SIG-M5 (cell line): ENCODE data around the gene SLC7A14.

ENCODE experiments used
- DNase-seq: peaks from one replicate; lab custom pipeline; 2025; lab: John Stamatoyannopoulos, UW

Gene SLC7A14

DNA sequence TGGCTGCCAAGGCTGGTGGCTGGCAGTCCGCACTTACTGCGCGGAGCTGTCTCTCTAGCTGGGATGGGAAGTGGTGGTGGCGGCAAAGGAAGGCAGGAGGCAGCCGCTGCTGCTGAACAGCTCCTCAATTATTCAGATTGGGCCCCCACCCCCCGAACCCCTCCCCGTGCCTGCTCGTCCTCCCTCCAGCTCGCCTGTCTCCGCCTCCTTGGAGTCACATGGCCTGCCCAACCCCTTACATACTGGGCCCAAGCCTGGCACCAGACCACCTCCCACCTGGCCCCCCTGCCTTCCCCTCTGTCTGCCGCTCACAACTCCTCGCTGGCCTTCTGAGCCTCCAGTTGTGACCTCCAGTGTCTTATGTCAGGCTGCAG lies at the start of gene SLC7A14:
Gene SLC7A14 (minus strand): TSS at position 139 of the 374 bp plus-strand sequence. CDS start 59,139 bp downstream, outside the sequence.
- no peak for DNase-seq

DNA sequence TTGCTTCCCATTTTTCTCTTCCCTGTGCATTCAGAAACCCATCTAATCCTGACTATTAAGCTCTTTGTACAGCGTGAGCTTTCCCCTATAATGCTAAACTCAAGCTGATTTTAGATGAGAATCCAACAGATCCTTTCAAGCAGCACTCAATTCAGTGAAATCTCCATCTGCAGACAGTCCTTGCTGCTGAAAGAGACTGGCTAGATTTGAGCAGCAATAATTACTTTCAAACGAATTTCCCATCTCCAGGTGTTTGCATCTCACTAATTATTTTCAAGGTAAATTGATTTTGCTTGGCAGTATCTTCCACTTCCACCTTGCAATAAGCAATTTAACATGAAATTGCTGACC lies 49.5 kb upstream of the SLC7A14 start:
- DNase-seq = no peak

DNA sequence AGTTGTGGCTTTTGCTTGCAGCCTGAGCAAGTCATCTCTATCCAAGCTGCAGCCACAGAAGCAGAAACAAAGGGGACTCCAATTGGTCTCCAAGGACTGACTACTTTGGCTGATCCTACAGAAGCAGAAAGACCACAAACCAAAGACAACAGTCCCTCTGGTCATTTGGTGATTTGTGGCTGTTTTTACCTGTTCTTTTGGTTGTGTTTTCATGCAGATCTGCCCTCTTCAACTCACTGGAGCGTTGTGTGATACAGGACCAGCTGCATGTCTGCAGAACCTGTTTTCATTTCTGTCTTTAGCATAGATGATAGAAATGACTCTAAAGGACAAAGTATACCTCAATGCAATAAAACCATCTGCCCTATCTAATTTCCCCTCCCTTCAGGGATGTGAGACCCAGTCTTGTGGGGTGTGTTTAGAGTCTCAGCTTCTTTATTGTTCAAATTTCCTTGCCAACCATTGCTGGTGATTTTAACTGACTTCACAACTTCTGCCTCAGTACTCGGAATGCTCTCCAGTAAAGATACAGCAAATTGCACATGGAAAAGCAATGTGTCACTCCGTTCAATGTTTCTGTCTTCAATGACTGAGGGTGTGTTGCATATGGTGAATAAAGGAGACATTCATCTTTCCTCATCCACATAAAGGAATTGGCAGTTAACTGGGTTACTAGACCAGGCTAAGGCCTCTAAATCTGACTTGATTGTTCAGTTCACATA lies 48.9 kb upstream of the SLC7A14 start:
- DNase-seq = no peak

DNA sequence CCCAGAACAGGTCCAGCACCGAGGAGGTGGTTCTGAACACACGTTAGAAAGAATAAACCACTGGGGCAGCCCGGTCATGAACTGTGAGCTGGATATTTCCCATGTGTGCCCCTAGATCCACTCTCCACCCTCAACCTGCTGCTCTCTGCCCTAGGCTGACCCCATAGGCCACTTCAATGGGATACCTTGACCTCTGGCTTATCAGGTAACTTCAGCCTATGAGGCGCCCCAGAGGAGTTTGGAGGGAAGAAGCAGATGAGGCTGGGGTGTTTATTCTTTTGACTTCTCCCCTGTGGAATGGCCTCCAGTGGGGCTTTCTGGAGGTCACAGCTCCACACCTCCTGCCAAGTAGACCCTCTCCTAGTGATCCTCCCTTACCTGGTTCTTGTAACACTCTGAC lies 47.7 kb upstream of the SLC7A14 start:
- DNase-seq = no peak

DNA sequence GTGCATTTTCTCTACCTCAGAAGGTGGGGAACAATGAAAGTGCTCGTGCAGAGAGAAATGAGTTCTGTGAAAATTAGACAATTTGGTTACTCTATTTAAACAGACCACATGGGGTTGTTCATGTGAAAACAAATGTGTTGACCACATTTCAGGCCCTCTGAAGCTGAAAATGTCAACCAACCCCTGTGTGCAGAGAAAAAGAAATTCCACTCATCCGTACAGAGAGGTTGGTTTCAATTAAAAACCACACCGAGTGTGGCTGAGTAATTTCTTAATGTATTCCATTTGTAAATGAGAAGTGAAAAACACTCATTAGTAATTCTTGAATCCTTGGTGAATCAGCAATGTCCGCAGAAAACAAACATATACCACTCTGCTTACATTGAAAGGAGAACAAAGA lies 46.9 kb upstream of the SLC7A14 start:
- no peak for DNase-seq

DNA sequence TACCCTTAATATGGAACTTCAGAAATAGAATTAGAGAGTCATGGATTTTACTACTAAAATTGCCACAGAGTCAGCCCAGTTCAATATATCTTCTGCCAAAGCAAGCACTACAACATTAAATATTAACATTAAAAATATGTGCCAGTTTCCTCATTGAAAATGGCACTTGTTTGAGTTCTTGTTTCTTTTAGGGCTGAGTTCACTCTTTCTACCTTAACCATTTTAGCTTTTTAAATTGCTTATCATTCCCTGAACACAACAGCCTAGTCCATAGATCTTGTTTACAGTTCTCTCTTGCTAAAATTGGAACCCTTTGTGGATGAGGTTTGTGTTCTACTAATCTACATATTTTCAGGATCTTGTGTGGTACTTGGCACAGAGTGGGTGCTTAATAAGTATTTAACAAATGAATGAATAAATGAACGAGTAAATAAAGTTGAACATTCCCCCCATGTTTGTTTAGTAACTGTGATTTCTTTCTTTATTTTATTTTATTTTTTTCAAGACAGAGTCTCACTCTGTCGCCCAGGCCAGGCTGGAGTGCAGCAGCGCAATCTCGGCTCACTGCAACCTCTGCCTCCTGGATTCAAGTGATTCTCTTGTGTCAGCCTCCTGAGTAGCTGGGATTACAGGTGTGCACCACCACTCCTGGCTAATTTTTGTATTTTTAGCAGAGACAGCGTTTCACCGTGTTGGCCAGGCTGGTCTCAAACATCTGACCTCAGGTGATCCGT lies 46.0 kb upstream of the SLC7A14 start:
- no peak for DNase-seq

DNA sequence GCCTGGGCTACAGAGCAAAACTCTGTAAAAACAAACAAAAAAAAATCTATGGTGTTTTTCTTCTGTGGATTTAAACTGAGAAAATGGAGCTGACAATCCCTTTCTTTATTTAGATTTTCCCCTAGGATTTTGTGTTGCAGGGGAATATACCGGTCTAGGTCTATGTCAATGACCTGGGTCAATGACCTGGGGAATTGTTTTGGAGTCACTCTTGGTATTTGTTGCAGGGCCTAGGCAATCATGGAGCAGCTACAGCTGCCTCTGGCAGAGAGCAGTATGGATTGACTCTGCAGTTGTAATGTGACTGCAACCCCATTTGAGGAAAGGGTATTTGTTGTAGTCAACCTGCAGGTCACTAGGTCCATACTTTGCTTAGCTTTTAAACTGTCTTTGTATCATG lies 37.6 kb upstream of the SLC7A14 start:
- no peak for DNase-seq

DNA sequence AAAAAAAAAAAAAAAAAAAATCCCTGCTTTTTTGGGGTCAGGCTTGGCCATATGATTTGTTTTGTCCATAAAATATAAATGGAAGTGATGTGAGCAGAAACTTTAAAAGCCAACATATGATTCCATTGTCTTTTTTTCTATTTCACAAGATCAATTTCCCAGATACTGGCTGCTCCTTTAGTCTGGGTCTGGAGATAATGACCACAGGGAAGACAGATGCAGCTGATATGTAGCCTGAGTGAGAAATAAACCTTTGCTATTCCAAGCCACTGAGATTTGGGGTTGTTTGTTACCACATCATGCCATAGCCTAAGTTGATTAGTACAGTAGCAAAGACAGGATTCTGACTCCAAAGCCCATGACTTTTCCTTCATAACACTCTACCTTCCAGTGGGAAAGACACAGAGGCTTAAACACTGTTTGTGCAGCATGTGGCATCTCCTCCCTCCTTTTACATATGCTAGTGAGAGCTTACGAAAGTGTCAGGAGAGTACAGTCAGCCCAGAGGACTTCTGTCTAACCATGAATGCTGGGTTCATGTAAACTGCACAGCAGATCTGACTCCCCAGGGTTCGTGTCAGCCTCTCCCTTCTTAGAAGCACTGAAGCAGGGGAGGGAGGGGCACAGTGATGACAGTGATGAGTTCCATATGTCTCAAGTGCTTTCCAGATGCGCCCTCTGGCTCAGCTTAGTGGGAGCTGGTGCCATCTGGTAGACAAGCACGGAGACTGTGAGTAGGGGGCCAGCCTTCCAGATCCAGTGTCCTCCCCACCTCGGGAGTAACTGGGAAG lies 36.7 kb upstream of the SLC7A14 start:
- no peak for DNase-seq

DNA sequence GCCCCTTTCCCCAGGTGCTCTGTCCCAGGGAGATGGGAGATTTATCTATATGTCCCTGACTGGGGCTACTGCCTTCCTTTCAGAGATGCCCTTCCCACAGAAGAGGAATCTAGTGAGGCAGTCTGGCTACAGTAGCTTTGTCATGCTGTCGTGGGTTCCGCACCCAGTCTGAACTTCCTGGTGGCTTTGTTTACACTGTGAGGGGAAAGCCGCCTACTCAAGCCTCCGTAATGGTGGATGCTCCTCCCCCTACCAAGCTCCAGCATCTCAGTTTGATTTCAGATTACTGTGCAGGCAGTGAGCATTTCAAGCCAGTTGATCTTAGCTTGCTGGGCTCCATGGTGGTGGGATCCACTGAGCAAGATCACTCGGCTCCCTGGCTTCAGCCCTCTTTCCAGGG lies 35.4 kb upstream of the SLC7A14 start:
- no peak for DNase-seq

DNA sequence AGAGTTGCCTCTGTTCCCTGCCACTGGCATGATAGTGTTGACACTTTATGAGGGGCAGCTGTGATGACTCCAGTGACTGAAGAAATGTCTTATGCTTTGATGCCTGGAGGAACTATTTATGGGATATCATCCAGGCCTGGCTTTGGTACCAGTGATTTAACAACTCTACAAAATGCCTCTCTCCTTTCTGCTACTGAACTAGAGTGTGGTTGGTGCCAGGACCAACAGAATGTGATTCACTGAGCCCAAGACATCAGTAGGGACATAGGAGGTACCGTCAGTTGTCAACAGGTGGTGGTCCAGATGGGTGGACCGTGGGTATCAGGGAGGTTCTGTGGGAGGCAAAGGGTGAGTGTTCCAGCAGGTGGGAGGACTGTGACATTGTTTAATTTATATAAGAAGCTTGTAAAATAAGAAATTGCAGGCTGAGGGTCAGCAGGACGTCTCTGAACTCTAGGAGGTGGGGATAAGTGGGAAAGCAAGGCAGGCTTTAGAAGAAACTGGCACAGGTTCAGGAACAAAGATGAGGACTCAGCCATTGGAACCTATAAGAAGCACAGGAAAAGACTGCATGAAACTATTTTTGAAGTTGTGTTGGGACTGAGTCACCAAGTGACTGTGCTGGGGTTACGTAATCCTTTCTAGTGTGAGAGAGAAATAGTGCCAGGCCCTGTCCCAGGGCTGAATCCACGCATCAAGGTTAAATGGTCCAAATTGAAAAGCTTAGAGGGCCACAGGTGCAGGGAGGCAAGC lies 28.5 kb upstream of the SLC7A14 start:
- DNase-seq = no peak

DNA sequence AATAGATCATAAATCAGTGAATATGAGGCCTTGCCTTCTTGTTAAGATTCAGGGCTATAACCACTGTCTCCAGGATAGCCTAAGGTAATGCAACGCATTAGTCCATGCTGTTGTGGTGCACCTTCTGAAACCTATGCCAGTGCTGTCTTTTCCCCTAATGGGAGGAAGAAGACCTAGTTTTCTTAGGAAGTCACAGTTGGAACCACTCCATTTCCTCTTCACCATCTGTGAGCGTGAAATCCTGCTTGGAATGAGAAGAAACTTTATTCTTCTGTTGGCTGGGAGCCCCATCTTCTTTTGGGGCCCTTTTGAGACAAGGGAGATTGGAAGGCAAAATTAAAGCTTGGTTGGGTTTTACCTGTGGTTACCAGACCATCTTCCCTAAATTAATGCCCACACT lies 25.9 kb upstream of the SLC7A14 start:
- DNase-seq = no peak

DNA sequence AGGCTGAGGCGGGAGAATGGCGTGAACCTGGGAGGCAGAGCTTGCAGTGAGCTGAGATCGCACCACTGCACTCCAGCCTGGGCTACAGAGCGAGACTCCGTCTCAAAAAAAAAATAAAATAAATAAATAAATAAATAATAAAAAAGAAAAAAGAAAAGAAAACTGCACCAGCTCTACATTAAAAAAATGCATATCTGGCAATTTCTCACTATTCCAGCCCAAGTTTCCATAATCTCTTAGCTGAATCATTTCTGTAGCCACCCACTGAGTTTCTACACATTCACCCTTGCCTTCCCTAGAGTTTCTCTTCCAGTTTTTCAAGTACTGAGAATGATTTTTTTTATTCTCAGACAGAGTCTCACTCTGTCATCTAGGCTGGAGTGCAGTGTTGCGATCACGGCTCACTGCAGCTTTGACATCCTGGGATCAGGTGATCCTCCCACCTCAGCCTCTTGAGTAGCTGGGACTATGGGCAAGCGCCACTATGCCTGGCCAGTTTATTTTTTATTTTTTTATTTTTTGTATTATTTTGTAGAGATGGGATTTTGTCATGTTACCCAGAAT lies 24.5 kb upstream of the SLC7A14 start:
- no peak for DNase-seq

DNA sequence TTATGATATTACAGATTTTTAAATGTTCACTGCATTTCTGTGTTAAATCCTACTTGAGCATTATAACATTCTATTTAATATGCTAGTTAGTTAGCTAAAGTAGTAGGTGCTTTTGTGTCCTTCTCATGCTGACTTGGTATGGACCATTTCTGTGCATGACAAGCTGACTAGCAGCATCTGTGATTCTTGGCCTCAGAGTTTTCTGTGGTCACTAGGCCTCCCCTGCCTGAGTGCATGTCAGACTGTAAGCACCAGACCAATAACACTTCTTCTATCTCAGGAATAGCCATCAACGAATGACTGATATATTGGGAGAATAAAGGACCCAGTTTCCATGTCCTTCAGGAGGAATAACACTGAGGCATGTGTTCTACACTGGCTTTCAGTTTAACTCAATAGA lies 22.6 kb upstream of the SLC7A14 start:
- DNase-seq = no peak

DNA sequence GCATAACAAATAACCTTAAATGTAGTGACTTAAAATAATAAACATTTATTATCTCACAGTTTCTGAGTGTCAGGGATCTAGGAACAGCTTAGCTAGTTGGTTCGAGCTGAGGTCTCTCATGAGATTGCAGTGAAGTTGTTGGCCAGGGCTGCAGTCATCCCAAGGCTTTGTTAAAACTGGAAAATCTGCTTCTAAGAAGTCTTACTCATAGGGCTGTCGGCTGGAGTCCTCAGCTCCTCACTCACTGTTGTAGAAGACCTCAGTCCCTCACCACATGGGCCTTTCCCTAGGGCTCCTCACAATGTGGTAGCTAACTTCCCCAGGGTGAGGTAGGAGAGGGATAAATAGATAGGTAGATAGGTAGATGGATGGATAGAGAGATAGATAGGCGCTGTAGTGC lies 20.8 kb upstream of the SLC7A14 start:
- DNase-seq = no peak

DNA sequence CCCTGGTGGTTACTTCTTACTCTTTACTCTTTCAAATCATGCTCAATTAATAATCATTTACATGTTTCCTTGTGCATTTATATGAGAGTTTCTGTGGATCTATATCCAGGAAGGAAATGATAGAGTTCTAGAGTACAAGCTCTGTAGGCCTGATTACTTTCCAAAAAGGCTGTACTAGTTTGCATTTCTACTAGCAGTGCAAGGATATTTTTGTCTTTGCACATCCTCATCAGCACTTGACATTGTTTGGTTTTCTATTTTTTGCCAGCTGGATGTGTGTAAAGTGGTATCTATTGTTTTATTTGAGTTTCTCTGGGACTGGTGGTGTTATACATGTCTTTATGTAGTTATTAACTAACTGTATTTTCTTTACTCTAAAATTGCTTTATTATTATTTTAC lies 19.6 kb upstream of the SLC7A14 start:
- no peak for DNase-seq

DNA sequence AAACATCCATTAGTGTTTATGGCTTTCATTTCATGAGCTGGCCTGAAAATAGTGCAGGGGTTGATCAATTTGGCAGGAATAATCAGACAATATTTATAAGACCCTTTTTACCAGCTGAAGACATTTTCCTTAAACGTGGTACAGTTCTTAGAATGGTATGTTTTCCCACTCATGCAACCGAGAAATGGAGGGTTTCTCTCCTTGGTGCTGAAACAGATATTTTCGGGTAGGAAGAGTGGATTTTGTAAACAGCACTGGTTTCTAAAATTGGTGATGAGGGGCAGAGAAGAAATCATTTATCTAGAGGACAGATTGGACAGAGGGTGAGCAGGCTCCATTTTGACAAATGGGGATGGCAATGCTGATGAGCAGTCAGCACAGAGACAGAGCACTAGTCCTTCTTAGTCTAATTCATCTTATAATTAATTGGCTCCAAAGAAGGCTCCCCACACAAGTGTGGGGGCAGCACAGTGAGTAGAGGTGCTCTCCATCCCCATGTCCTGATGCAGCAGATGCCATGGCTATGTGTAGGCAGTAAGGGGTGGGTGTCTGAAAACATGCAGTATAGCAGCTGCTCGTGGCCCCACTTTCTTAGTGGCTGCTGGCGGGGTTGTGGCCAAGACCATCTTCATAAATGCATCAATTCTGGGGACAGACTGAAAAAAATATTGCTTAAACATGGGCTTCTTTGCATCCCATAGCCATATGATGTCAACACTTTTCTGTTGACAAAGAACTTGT lies 18.1 kb upstream of the SLC7A14 start:
- DNase-seq = no peak

DNA sequence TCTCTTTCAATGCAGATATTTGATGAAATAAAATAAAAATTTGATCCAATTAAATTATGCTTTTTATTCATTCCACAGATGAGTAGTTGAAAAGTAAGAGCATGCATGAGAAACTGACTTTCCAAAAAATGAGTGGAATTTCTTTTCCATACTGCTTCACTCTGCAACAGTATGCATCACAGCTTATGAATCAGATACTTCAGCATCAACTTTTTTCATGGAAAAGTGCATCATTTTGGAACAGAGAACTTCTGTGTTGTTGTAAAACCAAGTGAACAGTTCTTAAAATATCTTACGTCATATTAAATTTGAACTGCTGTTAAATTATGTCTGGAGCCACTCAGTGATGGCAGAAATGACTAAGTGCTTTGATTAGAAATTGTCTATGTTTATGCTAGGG lies 16.7 kb upstream of the SLC7A14 start:
- DNase-seq = no peak

DNA sequence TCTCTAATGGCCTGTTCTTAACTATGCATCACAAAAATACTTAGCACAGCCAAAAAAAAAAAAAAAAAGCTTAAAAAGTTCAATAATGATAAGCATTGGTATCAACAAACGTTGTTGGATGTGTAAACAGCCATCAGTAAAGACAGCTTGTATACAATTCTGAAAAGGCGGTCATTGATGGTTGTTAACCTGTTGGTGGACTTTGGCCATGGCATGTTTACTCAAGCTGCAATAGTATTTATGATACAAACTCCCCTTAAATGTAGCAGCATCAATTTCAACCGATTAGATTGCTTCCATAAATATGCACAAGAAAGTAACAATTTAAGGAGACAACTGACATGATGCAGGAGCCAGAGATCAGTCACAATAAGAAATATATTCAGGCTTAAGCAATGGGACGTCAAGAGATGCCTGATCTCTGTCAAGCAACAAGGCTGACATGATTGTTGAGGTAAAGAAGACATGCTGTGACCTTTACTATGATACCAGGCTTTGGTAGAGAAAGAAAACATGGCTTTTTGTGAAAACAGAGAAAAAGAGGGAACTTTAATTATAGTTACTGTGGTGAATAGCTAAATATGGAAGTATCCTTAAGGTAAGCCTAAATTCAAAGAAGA lies 14.2 kb upstream of the SLC7A14 start:
- no peak for DNase-seq

DNA sequence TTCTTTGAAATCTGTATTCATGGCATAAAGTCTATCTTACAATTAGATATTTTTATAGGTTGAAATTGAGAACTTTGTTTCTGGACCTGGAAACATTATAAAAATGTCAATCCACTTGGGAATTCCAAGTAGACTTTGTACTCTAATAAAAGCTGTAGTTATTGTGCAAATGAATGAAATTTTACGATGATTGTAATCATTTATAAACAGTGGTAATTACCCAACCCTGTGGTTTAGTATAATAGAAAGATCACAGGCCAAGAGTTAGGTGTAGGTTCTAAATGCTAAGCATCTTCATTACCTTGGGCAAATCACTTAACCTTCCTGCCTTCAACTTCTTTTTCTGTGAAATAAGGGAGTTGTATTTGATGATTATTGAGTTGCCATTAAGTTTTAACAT lies 13.2 kb upstream of the SLC7A14 start:
- DNase-seq = no peak

DNA sequence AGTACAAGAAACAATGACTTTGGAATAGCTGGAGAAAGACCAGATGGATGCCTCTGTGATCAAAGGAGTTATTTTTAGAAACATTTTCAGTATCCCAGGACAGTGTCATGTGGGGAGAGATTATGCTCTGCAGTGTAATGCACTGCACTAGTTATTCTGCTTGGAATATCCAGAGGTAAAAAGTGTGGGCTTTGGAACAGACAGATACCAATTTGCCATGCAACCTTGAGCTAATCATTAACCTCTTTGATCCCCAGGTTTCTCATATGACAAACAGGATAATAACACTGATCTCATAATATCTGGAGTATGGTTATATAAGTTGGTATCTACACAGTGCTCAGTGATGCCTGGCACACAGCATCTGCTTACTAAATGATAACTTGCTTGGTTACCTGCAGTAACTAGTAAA lies 12.2 kb upstream of the SLC7A14 start:
- no peak for DNase-seq

DNA sequence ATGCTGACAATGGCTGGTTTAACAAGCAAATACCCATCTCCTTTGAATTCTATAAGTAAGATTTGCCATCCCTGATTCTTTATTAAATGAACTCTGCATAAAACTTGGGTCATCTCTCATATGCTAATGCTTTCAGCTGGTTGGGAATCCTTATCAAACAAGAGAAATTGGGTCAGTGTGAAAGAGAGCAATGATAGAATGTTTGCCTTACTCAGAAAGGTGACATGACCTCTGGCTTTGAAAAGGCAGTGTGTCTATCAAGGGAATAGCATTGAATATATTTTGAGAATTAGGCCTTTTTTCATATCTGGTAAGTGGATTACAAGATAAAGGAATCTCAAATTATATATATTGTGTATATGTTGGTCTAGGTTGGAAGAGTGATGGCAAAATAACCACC lies 8.7 kb upstream of the SLC7A14 start:
- DNase-seq = no peak
